ENCODE measurements around the gene POU3F2. TPM values are rescaled to one million over a fixed set of nuclear protein-coding genes. Genes with fewer than 3 reads are reported as not detected.

POU3F2 gene
- polyA plus RNA-seq, 3 donors, result 0.11 to 0.19 TPM; not detected in 1

- no peak for DNase-seq (ENCODE audit: extremely low read depth in 1 of 11, low read depth in 9 of 11, low spot score in 4 of 11)
Measured at GRCh38 chr6:98880486-98880885, 46.1 kb downstream of the POU3F2 start.

GRCh38 chr6:98885330-98885729 is 51.0 kb downstream of the POU3F2 start:
- no peak for DNase-seq (ENCODE audit: extremely low read depth in 1 of 11, low read depth in 9 of 11, low spot score in 4 of 11)

- no peak for DNase-seq (ENCODE audit: extremely low read depth in 1 of 11, low read depth in 9 of 11, low spot score in 4 of 11)
Measured at GRCh38 chr6:98887650-98888049, 53.3 kb downstream of the POU3F2 start.

Other genes with a start within 250 kb of the POU3F2 start
- 10 to 100 TPM; 23.2 to 26.2 (median 24.3) TPM for gene FBXL4, start 113.4 kb downstream of the POU3F2 start, polyA plus RNA-seq (ENCODE audit: insufficient read length in 3 of 3)